ENCODE results near the gene DDX60.

Gene DDX60

GRCh38 chr4:168203233-168203911 is 115.2 kb downstream of the DDX60 start:
- DNase-seq, result no peak

GRCh38 chr4:168200685-168201084 is 117.9 kb downstream of the DDX60 start:
- no peak for DNase-seq

- DNase-seq, result no peak
Observed at GRCh38 chr4:168199260-168199957, 119.1 kb downstream of the DDX60 start.

- no peak for DNase-seq
Observed at GRCh38 chr4:168197926-168198325, 120.6 kb downstream of the DDX60 start.

- DNase-seq, result no peak
Observed at GRCh38 chr4:168188754-168189153, 129.8 kb downstream of the DDX60 start.

- DNase-seq, result no peak
Observed at GRCh38 chr4:168183717-168184571, 134.6 kb downstream of the DDX60 start.

- no peak for DNase-seq
Observed at GRCh38 chr4:168177546-168178149, 140.9 kb downstream of the DDX60 start.

- no peak for DNase-seq
Observed at GRCh38 chr4:168174308-168174707, 144.2 kb downstream of the DDX60 start.

- DNase-seq, result no peak
Observed at GRCh38 chr4:168167714-168168284, 150.8 kb downstream of the DDX60 start.

Measured in stimulated activated CD4-positive, alpha-beta T cell treated with anti-CD3 and anti-CD28 coated beads, Interleukin-12 subunit alpha, Interleukin-12 subunit beta, amount 100 ng/mL, for 4 hours (primary cell).